Hair follicular keratinocyte (primary cell): ENCODE measurements around the gene AEBP1. TPM values are rescaled to one million over a fixed set of nuclear protein-coding genes. Genes with fewer than 3 reads are reported as not detected.

ENCODE experiments used
- total RNA-seq: library from RNA; depleted of rRNA; stranded (reverse); fragments of >200 nt; gene quantifications from 2 replicates; pipeline ENCODE4 v1.2.3, GENCODE V29; 2015

Gene AEBP1
- 6.6 and 9.7 TPM in 2 replicates for total RNA-seq

DNA sequence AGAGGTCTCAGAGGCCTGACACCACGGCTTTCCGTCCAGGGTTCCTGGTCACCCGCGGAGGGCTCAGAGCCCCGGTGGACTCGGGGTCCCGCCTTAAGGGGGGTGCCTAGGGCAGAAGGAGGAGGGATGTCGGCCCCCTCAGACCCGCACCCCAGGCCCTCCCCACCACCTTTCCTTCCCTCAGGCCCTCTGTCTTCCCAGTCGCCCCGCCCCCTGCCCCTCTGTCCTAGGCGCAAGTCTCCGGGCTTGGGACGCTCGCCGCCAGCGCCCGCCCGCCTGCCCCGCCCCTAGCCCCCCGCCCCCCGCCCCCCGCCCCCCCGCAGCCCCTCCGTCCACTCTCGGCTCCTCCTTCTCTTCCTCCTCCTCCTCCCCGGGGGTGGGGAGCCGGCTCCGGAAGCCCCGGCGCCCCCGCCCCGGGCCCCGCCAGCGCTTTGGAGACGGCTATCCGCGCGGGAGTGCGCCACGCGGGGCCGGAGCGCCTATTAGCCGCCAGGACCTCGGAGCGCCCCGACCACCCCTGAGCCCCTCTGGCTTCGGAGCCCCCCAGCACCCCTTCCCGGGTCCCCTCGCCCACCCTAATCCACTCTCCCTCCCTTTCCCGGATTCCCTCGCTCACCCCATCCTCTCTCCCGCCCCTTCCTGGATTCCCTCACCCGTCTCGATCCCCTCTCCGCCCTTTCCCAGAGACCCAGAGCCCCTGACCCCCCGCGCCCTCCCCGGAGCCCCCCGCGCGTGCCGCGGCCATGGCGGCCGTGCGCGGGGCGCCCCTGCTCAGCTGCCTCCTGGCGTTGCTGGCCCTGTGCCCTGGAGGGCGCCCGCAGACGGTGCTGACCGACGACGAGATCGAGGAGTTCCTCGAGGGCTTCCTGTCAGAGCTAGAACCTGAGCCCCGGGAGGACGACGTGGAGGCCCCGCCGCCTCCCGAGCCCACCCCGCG lies at the start of gene AEBP1:
Gene AEBP1 (plus strand): TSS at position 423 of the 937 bp plus-strand sequence. CDS start 321 bp downstream, at position 744.

DNA sequence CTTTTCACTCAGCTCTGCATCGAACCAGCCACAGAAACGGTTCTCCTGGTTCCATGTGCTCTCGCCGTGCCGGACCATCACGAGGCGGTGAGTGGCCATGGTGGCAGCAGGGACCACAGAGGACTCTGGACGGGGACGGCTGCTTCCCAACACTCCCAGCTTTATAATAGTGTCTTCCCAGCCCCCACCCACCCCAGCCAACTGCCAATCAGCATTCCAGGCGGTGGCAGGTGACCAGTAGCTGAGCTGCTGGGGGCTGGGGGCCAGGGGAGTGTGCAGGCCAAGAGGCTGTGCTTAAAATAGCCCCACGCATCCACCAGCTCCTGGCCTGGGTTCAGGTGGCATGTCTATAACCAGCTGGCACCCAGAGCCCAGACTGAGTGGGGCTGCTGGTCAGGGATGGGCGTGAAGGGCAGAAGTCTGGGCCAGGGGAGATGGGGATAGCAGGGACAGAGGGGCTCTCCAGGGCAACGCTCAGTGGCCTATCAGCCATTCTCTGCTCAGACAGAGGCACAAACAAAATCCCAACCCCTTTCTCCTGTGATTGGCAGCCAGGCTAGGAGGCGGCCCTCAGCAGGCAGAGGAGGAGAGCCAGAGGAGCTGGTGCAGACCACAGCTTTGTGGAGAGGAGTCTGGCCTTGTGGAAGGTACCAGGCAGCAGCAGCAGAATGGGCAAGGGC lies 38.6 kb upstream of the AEBP1 start, which contains the start of gene PGAM2:
Gene PGAM2 (minus strand): TSS at position 137 of the 680 bp plus-strand sequence. CDS start 38 bp downstream, at position 99.

DNA sequence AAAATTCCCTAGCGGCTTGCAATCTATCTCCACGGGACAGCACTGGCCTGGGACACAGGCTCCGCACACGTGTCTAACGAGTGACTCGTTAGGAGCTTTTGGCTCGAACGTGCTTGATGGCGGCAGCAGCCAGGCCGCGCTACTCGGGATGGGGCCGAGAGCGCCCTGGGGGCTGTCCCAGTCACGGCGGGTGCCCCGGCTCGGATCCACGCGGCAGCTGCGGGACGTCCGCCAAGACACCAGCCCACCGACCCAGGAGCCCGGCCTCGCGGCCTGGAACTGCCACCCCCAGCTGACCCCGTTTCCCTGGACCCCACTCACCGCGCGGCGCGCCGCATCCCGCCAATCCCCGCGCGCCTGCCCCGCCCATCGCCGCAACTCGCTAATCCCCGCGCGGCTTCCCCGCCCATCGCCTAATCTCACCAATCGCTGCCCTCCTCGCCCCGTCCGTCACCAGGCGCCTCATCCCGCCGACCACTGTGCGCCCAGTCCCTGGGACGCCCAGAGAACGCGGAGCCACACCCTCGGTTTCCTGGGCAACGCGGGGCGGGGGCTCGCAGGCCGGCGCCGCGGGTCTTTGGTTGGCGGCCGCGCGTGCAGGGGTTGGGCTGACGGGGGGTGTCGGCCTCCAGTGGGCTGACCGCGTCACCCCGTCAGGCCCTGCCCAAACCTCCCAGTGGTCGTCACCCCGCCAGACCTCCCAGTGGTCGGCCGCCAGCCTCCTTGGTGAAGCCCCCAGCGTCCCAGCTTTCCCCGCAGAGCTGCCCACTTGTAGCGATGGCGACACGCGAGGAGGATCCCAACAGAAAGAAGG lies 19.3 kb downstream of the AEBP1 start, which contains the start of gene POLD2:
Gene POLD2 (minus strand): TSS at position 359 of the 814 bp plus-strand sequence. CDS start 1,495 bp downstream, outside the sequence.

DNA sequence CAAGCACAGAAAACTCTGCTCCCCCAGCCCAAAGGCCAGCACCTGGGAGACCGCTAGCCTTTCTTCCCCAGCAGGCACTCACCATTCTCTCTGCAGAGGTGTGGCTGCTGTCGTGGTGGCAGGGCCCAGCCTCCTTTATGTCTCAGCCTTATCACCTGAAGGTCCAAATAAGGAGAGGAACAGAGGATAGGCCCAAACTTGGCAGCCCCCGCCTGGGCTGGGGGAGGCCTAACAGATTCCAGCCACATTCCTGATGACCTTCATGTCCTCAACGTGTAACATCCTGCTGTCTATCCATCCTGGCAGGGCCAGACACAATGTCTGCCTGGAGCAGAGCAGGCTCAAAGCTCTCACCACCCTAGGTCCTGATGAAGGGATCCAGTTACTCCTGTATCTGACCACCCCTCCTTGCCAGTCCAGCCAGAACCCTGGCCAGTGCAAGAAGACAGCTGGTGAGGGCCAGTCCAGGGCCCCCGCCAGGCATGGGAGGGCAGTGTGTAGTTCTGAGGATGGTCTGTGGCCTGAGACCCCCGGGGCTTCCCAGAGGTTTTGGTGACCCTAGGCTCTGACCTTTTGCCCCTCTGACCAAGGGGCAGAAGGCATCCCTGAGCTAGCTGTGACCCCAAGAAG lies 37.2 kb downstream of the AEBP1 start, which contains the start of gene MYL7:
Gene MYL7 (minus strand): TSS at position 112 of the 630 bp plus-strand sequence. CDS start 27 bp downstream, at position 85.

Other genes starting within 250 kb of the AEBP1 start
- gene MRPS24, start 234.8 kb upstream of the AEBP1 start, total RNA-seq: 165 and 214 TPM in 2 replicates
- gene URGCP, start 197.7 kb upstream of the AEBP1 start, total RNA-seq: 23.0 and 27.4 TPM in 2 replicates
- 4.9 and 13.4 TPM in 2 replicates for gene UBE2D4, start 177.9 kb upstream of the AEBP1 start, total RNA-seq
- gene SPDYE1, start 106.4 kb upstream of the AEBP1 start, total RNA-seq: not detected in 2 replicates
- gene DBNL, start 59.6 kb upstream of the AEBP1 start, total RNA-seq: 152 and 167 TPM in 2 replicates
- not detected in 2 replicates for gene PGAM2, start 38.8 kb upstream of the AEBP1 start, total RNA-seq
- gene POLM, start 21.8 kb upstream of the AEBP1 start, total RNA-seq: 9.3 and 11.4 TPM in 2 replicates
- 90.9 and 146 TPM in 2 replicates for gene POLD2, start 19.2 kb downstream of the AEBP1 start, total RNA-seq
- not detected in 2 replicates for gene MYL7, start 37.0 kb downstream of the AEBP1 start, total RNA-seq
- 0.34 TPM in 1 of 2 replicates, not detected in the other for gene GCK, start 85.1 kb downstream of the AEBP1 start, total RNA-seq
- gene YKT6, start 96.6 kb downstream of the AEBP1 start, total RNA-seq: 96.5 and 114 TPM in 2 replicates
- 0.04 and 0.47 TPM in 2 replicates for gene CAMK2B, start 221.2 kb downstream of the AEBP1 start, total RNA-seq